ENCODE data around the gene FEV.

Gene FEV

GRCh38 chr2:219017201-219017931 is 32.4 kb upstream of the FEV start:
- H3K27me3 ChIP-seq (ENCODE audit: control insufficient read depth, insufficient read depth, low read length, poor library complexity, severe bottlenecking): peaks cover 16% of the 10 kb centered on the region

GRCh38 chr2:219016721-219017120 is 31.7 kb upstream of the FEV start:
- H3K4me1 ChIP-seq (ENCODE audit: control insufficient read depth, insufficient read depth, low read length): no peaks in the 10 kb centered on the region
- H3K9me3 ChIP-seq (ENCODE audit: control insufficient read depth, low read length): no peaks in the 10 kb centered on the region
- H3K4me3 ChIP-seq (ENCODE audit: insufficient read depth, low read depth, low read length): no peak overlapping the region
- H3K27me3 ChIP-seq (ENCODE audit: control insufficient read depth, insufficient read depth, low read length, poor library complexity, severe bottlenecking): peaks cover 16% of the 10 kb centered on the region
- no peak overlapping the region for H3K27ac ChIP-seq (ENCODE audit: insufficient read depth, low read depth, low read length, poor library complexity, severe bottlenecking)
- no peaks in the 10 kb centered on the region for H3K36me3 ChIP-seq (ENCODE audit: control insufficient read depth, insufficient read depth, low read length)
- 92 to 93% methylated on average over 11 of the region's 11 CpGs for WGBS, 2 experiments

More at GRCh38 chr2:219017201-219017931, 32.4 kb upstream of the FEV start:
- Histone ChIP-seq H3K4me1 (ENCODE audit: control insufficient read depth, insufficient read depth, low read length) (no peaks in the 10 kb centered on the region), H3K4me3 (ENCODE audit: insufficient read depth, low read depth, low read length) (no peak overlapping the region), H3K9me3 (ENCODE audit: control insufficient read depth, low read length) (no peaks in the 10 kb centered on the region), H3K36me3 (ENCODE audit: control insufficient read depth, insufficient read depth, low read length) (no peaks in the 10 kb centered on the region), H3K27ac (ENCODE audit: insufficient read depth, low read depth, low read length, poor library complexity, severe bottlenecking) (no peak overlapping the region)
- 91 to 93% methylated on average over 14 of the region's 14 CpGs for WGBS, 2 experiments

GRCh38 chr2:219010873-219011272 is 25.9 kb upstream of the FEV start:
- Histone ChIP-seq H3K4me1 (ENCODE audit: control insufficient read depth, insufficient read depth, low read length) (no peaks in the 10 kb centered on the region), H3K9me3 (ENCODE audit: control insufficient read depth, low read length) (no peaks in the 10 kb centered on the region), H3K27me3 (ENCODE audit: control insufficient read depth, insufficient read depth, low read length, poor library complexity, severe bottlenecking) (peaks cover 48% of the 10 kb centered on the region), H3K4me3 (ENCODE audit: insufficient read depth, low read depth, low read length) (no peak overlapping the region), H3K27ac (ENCODE audit: insufficient read depth, low read depth, low read length, poor library complexity, severe bottlenecking) (no peak overlapping the region), H3K36me3 (ENCODE audit: control insufficient read depth, insufficient read depth, low read length) (no peaks in the 10 kb centered on the region)
- 94 to 96% methylated on average over 5 of the region's 5 CpGs for WGBS, 2 experiments

GRCh38 chr2:219010162-219010756 is 25.3 kb upstream of the FEV start:
- Histone ChIP-seq H3K27ac (ENCODE audit: insufficient read depth, low read depth, low read length, poor library complexity, severe bottlenecking) (no peak overlapping the region), H3K4me3 (ENCODE audit: insufficient read depth, low read depth, low read length) (no peak overlapping the region), H3K9me3 (ENCODE audit: control insufficient read depth, low read length) (no peaks in the 10 kb centered on the region), H3K4me1 (ENCODE audit: control insufficient read depth, insufficient read depth, low read length) (no peaks in the 10 kb centered on the region), H3K27me3 (ENCODE audit: control insufficient read depth, insufficient read depth, low read length, poor library complexity, severe bottlenecking) (peaks cover 54% of the 10 kb centered on the region), H3K36me3 (ENCODE audit: control insufficient read depth, insufficient read depth, low read length) (no peaks in the 10 kb centered on the region)
- WGBS, 2 experiments: 31 to 43% methylated on average over 6 of the region's 6 CpGs

GRCh38 chr2:219009294-219009693 is 24.3 kb upstream of the FEV start:
- WGBS, 2 experiments: 59 to 61% methylated on average over 2 of the region's 2 CpGs
- Histone ChIP-seq H3K4me3 (ENCODE audit: insufficient read depth, low read depth, low read length) (no peak overlapping the region), H3K27me3 (ENCODE audit: control insufficient read depth, insufficient read depth, low read length, poor library complexity, severe bottlenecking) (peaks cover 60% of the 10 kb centered on the region), H3K4me1 (ENCODE audit: control insufficient read depth, insufficient read depth, low read length) (no peaks in the 10 kb centered on the region), H3K36me3 (ENCODE audit: control insufficient read depth, insufficient read depth, low read length) (no peaks in the 10 kb centered on the region), H3K9me3 (ENCODE audit: control insufficient read depth, low read length) (no peaks in the 10 kb centered on the region), H3K27ac (ENCODE audit: insufficient read depth, low read depth, low read length, poor library complexity, severe bottlenecking) (no peak overlapping the region)

GRCh38 chr2:219003979-219004378 is 19.0 kb upstream of the FEV start:
- H3K4me3 ChIP-seq (ENCODE audit: insufficient read depth, low read depth, low read length): no peak overlapping the region
- peaks cover 26% of the 10 kb centered on the region for H3K4me1 ChIP-seq (ENCODE audit: control insufficient read depth, insufficient read depth, low read length)
- H3K27ac ChIP-seq (ENCODE audit: insufficient read depth, low read depth, low read length, poor library complexity, severe bottlenecking): no peak overlapping the region
- 87 to 93% methylated on average over 3 of the region's 3 CpGs for WGBS, 2 experiments
- no peaks in the 10 kb centered on the region for H3K36me3 ChIP-seq (ENCODE audit: control insufficient read depth, insufficient read depth, low read length)
- H3K9me3 ChIP-seq (ENCODE audit: control insufficient read depth, low read length): no peaks in the 10 kb centered on the region
- peaks cover 92% of the 10 kb centered on the region for H3K27me3 ChIP-seq (ENCODE audit: control insufficient read depth, insufficient read depth, low read length, poor library complexity, severe bottlenecking)

GRCh38 chr2:219003267-219003634 is 18.3 kb upstream of the FEV start:
- H3K9me3 ChIP-seq (ENCODE audit: control insufficient read depth, low read length): no peaks in the 10 kb centered on the region
- H3K36me3 ChIP-seq (ENCODE audit: control insufficient read depth, insufficient read depth, low read length): no peaks in the 10 kb centered on the region
- H3K27me3 ChIP-seq (ENCODE audit: control insufficient read depth, insufficient read depth, low read length, poor library complexity, severe bottlenecking): peaks cover 93% of the 10 kb centered on the region
- 7 to 8% methylated on average over 20 of the region's 20 CpGs for WGBS, 2 experiments
- H3K27ac ChIP-seq (ENCODE audit: insufficient read depth, low read depth, low read length, poor library complexity, severe bottlenecking): no peak overlapping the region
- peak overlapping the region; percentile 33 for H3K4me3 ChIP-seq (ENCODE audit: insufficient read depth, low read depth, low read length)
- peaks cover 29% of the 10 kb centered on the region for H3K4me1 ChIP-seq (ENCODE audit: control insufficient read depth, insufficient read depth, low read length)

- Histone ChIP-seq H3K27ac (ENCODE audit: insufficient read depth, low read depth, low read length, poor library complexity, severe bottlenecking) (no peak overlapping the region), H3K27me3 (ENCODE audit: control insufficient read depth, insufficient read depth, low read length, poor library complexity, severe bottlenecking) (peaks cover 98% of the 10 kb centered on the region), H3K4me3 (ENCODE audit: insufficient read depth, low read depth, low read length) (peak overlapping the region; percentile 33), H3K36me3 (ENCODE audit: control insufficient read depth, insufficient read depth, low read length) (no peaks in the 10 kb centered on the region), H3K4me1 (ENCODE audit: control insufficient read depth, insufficient read depth, low read length) (peaks cover 29% of the 10 kb centered on the region), H3K9me3 (ENCODE audit: control insufficient read depth, low read length) (no peaks in the 10 kb centered on the region)
- 1 to 2% methylated on average over 72 of the region's 72 CpGs for WGBS, 2 experiments
These were observed 17.6 kb upstream of the FEV start for GRCh38 chr2:219002395-219003266.

GRCh38 chr2:219001577-219002394 is 16.8 kb upstream of the FEV start:
- H3K27ac ChIP-seq (ENCODE audit: insufficient read depth, low read depth, low read length, poor library complexity, severe bottlenecking): no peak overlapping the region
- peak overlapping the region; percentile 6 for H3K4me3 ChIP-seq (ENCODE audit: insufficient read depth, low read depth, low read length)

More at GRCh38 chr2:219001577-219002394, 16.8 kb upstream of the FEV start:
- Histone ChIP-seq H3K9me3 (ENCODE audit: control insufficient read depth, low read length) (no peaks in the 10 kb centered on the region), H3K36me3 (ENCODE audit: control insufficient read depth, insufficient read depth, low read length) (no peaks in the 10 kb centered on the region), H3K27me3 (ENCODE audit: control insufficient read depth, insufficient read depth, low read length, poor library complexity, severe bottlenecking) (peaks cover 98% of the 10 kb centered on the region), H3K4me1 (ENCODE audit: control insufficient read depth, insufficient read depth, low read length) (peaks cover 29% of the 10 kb centered on the region)
- 2% methylated on average over 68 to 70 of the region's 70 CpGs for WGBS, 2 experiments

All from ectodermal cell (in vitro differentiated cells).